NCI-H2029 treated with DMSO at 0.1 percent for 48 hours (cell line): ENCODE measurements around the gene ANGPTL8.

ENCODE experiments used
- DNase-seq: peaks from one replicate; lab custom pipeline; 2025; lab: John Stamatoyannopoulos, UW

Gene ANGPTL8, protein sequence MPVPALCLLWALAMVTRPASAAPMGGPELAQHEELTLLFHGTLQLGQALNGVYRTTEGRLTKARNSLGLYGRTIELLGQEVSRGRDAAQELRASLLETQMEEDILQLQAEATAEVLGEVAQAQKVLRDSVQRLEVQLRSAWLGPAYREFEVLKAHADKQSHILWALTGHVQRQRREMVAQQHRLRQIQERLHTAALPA

DNA sequence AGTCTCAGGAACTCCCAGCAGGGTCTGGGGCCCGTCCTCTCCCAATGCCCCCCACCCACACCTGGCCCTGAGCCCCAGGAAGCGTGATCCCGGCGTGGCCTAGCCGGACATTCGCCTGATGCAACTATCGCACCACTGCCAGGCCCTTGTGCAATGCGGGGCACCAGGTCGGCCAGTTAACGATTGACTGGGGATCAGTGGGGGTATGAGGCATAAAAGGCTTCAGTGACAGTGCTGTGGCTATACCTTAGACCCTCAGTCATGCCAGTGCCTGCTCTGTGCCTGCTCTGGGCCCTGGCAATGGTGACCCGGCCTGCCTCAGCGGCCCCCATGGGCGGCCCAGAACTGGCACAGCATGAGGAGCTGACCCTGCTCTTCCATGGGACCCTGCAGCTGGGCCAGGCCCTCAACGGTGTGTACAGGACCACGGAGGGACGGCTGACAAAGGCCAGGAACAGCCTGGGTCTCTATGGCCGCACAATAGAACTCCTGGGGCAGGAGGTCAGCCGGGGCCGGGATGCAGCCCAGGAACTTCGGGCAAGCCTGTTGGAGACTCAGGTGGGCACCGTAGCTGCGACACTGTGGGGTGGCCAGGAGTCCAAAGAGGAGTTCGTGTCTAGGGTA, at the start of gene ANGPTL8:
Gene ANGPTL8, plus strand, starts transcription at position 243 of the 624 bp plus-strand sequence. Its CDS starts 19 bp downstream, at position 262.
- DNase-seq: no peak

DNA sequence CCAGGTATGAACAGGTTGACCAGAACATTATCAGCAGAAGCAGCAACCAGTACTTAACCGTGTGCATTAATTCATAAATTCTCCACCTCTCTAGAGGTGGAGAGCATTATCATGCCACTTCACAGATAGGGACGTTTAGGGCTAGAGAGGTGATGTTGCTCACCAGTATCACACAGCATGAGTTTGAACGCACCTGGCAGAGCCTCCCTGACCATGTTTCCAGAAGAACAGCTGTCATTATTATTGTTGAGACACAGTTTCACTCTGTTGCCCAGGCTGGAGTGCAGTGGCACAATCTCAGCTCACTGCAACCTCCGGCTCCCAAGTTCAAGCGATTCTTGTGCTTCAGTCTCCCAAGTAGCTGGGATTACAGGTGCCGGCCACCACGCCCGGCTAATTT, 48.9 kb upstream of the ANGPTL8 start:
- no peak for DNase-seq

DNA sequence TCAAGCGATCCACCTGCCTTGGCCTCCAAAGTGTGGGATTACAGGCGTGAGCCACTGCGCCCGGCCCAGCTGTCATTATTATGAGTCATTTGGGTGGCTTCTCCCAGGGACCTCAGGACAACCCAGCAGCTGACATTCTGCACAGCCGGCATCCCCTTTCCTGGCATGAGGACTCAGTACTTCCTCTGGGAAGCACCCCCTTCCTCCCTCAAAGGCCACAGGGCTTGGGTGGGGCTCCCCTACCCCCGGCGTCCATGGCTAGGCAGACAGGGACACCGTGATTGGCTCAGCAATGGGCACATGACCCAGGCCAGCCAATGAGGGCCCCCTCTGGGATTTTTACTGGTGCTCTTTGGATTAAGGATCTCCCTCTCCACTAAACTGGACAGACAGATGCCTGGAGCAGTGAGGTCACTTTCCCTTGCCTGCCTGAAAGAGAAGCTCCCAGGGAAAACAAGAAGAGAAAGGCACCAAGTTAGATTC, 48.1 kb upstream of the ANGPTL8 start:
- no peak for DNase-seq

DNA sequence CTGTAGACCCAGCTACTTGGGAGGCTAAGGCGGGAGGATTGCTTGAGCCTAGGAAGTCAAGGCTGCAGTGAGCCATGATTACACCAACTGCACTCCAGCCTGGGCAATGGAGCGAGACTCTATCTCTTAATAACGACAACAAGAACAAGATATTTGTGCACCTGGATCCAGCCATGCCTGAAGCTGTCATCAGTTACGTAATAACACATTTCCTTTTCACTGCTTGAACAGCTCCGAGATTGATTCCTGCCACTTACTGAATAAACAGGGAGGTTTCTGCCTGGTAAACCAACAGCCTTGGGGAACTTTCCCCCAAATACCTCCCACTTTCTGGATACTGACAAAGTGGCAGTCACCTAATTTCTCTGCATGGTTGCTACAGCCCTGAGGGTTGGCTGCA, 47.5 kb upstream of the ANGPTL8 start:
- DNase-seq: no peak

DNA sequence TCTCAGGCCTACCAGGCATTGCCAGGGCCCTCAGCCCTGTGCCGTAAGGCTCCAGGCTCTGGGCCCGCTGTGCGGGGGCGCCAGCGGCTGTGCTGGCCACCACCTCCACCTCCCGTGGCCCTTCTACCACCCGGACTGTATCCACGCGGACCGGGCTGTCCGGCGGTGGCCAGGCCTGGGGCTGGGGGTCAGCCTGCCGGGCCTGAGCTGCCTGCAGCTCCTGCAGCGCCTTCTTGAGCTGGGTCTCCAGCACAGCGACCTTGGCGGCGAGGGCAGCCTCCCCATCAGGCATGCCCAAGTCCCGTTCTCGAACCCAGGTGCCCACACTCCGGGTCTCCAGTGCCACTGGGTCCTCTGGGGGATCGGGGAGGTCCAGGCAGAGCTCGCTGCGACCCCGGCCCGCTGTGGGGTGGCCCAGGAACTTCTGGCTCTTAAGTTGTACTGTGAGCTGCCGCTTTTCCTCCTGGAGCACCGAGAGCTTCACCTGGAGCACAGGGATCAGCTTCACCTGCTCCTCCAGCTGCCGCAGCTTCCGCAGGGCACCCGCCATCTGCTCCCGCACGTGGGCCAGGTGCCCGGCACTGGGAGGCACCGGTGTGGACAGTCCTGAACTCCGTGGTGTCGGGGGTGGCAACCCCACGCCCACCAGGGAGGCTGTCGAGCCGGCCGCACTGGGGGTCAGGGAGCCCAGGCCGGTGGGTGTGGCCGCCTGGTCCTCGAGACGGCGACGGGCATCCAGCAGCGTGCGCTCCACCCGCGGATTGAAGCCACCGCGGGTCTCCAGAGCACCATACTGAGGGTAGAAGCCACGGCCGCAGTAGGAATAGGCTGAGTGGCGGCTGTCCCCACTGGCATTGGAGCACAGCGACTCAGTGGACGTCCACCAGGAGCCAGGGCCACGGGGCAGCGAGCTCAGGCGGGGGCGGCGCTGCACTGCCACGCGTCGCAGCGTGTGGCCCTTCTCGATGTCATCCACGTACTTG, 46.2 kb upstream of the ANGPTL8 start:
- no peak for DNase-seq

DNA sequence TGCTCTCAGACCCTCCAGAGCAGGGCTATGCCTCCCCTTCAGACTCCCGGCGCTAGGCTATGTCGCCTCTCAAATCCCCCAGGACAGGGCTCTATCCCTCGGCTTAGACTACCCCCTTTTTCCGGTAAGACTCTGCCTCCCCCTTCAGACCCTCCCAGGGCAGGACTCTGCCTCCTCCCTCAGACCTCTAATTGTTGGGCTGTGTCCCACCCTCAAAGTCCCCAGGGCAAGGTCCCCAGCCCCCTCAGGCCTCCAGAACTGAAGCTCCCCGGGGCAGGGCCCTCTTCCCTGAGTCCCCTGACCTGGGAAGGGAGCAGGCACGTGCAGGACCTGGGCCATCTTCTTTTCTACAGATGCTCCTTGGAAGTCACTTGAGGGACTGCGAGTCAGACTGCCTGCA, 45.2 kb upstream of the ANGPTL8 start:
- DNase-seq: no peak

DNA sequence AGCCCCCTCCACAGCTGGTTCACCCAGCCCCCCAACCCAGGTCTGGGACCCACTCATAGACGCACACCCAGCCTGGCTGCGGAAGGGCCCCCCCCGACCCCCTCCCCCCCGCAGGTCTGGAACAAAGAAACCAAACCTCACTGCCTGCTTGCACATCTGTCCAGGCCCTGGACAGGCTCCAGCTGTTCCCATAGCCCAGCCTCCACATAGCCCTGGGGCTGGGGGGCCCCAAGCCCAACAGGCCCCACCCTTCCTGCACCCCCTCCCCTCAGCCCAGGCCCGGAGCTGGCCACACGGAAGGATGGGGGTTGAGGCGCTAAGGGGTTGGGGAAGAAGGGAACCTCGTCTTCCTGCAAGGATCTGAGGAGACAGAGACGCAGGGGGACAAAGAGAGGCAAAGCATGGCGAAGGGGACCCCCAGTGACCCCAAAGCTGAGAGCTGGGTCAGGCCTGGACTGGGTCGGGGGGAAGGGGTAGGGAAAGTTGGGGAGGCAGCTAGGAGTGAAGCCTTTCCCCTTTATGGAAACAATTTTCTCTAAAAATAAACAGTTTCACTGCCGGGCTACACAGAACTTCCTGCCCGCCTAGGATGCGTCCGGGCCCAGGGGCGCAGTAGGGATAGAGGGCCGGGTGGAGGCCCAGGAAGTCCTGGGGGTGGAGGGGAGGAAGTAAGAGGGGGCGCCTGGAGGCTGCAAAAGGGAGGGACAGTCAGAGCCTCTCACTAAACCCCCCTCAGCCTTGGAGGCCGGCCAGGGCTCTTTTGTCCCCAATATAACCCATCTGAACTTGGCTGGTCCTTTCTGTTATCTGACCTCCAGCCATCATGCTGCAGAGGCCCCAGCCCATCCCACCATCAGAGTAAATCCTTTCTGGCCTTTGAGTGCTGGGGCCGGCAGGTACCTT, 44.5 kb upstream of the ANGPTL8 start:
- no peak for DNase-seq

DNA sequence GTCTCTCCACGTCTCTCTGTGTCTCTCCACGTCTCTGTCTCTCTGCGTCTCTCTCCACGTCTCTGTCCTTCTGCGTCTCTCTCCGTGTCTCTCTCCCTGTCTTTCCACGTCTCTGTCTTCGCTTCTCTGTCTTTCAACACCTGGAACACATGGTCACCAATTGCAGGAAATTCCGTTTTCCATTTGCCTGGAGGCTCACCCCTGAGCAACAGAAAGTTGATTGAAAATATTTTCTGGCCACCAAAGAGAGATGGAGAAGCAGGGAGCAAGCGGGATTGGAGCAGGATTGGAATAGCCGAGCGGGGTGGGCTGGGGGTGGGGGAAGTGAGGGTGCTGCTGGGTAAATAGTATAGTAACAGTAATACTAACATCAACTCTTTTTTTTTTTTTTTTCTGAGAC, 43.7 kb upstream of the ANGPTL8 start:
- no peak for DNase-seq

DNA sequence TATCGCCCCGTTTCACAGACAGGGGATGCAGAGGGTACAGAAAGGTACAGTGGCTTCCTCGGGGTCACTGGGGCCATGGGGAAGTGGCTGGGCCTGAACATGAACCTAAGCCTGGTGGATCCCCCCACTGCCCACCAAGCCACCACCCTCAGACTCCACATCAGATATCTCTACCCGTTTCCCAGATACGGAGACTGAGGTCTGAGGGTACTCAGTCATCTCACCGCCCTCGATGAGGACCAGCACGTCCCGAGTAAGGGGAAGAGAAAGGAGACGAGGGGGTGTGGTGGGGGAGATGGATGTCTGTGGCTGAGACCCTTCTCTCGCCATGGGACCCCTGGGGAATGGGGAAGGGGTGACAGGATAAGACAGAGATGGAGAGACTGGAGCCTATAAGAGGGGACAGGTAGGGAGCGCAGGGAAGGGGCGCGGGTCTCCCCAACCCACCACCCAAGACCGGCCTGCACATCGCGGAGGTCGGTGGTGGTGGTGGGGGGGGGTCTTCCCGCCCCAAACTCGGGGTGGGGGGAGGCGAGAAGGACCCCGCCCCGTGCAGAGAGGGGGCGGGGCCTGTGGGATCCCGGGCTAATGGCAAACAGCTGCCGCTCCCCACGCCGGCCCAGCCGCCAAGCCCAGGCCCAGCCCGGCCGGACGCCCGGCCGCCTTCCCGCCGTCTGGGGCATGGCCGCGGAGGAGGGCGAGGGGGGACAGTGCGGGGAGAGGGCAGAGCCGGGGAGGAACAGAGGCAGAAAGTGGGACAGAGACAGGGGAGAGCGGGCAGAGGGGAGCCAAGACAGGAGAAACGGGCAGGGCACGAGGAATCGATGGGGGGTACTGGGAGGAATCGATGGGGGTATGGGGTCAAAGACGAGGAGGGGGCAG, 42.8 kb upstream of the ANGPTL8 start:
- no peak for DNase-seq

DNA sequence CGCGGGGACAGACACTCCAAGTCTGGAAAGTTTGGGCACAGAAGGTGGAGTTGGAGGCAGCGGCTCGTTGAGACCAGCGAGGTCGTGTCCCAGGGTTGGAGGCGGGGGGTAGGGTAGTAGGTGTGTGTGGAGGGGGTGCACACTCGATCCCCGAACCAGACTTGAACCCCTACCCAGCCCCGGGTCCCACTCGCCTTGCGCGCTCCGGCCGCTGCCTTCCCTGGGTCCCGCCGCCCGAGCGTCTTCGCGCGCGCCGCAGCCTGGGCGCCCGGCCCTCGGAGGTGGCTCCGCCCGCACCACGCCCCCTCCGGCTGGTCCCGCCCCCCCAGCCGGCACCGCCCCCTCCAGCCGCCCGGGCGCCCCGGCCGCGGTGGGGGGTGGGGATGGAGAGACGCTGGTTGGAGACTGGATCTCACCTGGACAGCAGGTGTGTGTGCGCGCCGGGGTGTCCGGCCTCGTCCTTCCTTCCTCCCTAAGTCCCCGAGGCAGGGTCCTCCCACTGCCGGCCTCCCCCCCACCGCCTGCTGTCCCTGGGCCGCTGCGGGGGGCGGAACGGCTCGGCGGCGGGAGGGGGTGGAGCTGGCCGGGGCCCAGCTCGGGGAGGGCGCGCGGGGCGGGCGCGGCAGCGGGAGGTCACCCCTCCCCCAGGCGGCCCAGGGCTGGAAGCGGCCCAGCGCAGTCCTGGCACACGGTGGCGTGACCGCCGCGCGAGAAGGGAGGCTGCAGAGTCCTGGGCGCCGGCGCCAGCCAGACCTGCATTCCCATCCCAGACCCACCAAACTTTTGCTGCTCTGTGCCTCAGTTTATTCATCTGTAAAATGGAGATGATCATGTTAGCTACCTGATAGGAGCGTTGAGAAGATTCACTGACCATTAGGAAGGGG, 41.9 kb upstream of the ANGPTL8 start, which contains the start of gene KANK2:
Gene KANK2, minus strand, starts transcription at position 255 of the 884 bp plus-strand sequence. CDS start 3,034 bp downstream, outside the sequence.
- DNase-seq: peak; percentile 68

DNA sequence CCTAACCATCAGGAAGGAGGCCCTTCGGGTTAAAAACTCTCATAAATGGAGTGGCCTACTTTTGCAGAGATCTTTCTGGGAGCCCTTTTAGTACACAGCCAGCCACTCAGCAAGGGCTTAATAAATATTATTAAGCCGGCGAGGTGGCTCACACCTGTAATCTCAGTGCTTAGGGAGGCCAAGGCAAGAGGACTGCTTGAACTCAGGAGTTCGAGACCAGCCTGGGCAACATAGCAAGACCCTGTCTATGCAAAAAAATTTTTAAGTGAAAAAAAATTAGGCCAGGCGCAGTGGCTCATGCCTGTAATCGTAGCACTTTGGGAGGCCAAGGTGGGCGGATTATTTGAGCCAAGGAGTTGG, 41.3 kb upstream of the ANGPTL8 start:
- no peak for DNase-seq

DNA sequence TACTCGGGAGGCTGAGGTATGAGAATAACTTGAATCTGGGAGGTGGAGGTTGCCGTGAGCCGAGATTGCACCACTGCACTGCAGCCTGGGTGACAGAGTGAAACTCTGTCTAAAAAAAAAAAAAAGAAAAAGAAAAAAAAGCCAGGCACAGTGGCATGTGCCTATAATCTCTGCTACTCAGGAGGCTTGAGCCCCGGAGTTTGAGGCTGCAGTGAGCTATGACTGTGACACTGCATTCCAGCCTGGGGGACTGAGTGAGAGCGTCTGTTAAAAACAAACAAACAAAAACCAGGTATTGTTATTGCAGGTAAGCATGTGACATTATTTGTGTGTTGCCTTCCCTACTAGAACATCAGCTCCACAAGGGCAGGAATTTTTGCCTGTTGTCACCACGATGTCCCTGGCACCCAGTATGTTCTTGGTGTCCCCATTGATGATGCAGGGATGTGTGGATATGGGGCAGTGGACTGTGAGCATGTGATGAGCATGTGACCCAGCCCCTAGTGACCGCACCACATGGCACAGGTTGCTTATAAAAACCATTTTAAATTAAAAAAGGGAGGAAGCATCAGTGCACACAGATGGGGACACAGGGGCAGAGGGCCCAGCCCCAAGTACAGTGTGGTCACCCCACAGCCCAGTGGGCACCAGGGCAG, 40.5 kb upstream of the ANGPTL8 start:
- DNase-seq: no peak

DNA sequence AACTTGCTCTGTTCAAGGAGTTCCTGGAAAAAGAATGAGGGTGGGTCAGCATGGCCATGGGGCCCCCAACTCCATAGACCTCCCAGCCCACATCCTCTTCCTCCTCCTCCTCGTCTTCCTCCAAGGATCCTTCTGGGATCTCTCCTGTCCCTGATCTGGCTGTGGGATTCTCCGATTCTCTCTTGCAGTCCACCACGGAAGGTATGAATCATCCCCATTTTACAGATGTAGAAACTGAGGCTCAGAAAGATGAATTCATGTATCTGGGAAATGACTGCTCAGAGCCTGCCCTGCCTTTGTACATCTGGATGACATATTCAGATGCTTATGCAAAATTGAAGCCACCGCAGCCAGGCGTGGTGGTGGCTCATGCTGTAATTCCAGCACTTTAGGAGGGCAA, 39.9 kb upstream of the ANGPTL8 start:
- DNase-seq: no peak

DNA sequence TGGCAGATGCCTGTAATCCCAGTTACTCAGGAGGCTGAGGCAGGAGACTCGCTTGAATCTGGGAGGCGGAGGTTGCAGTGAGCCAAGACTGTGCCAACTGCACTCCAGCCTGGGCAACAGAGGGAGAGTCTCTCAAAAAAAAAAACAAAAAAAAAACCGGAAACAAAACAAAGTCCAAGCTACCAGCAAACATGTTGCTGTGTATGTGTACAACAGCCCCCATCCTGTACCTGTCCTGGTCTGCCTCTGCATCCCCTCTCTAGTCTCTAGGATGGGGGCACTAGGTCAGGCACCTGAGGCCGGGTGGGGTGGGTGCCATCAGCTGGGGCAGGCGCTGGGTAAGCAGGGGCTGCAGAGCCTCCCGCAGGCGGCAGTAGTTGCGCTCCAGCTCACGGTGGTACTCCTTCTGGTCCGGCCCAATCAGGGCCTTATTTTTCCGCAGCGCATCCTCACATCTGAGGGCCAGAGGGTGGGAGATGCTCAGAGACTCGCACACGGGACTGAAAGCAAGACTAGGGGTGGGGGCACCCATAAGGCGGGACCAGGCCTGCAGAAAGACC, 39.3 kb upstream of the ANGPTL8 start:
- no peak for DNase-seq

DNA sequence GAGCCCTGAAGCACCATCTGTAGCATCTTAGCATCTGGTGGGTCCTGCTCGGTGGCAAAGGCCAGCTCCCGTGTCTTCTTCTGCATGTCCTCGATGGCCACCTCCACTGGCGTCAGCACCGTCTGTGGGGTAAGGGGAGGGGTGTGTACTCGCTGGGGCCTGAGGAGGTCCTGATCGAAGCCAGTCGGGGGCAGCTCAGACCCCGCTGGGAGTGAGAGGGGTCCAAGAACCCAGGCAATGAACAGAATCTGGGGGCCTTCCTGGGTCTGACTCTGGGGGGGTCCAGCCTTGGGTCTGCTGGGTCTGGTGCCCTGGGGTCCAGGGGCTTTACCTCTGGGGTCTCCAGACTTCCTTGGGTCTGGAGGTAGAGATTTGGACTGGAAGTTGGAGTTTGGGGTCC, 38.5 kb upstream of the ANGPTL8 start:
- no peak for DNase-seq

DNA sequence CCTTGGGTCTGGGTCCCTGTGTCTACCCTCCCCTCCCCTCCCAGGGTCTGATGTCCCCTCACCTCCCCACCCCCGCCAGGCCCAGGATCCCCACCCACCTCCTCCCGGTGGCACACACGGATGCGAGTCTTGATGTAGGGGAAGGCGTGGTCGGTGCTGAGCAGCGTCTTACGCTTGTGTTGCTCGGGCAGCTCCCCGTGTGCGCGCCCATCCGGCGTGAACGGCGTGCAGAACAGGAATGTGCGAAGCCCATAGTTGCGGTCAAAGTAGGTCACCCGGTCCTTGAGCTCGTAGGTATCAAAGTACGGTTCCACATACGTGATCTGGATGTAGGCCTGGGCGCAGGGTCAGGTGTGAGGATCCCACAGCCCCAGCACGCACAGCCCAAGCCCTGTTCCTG, 37.6 kb upstream of the ANGPTL8 start:
- DNase-seq: no peak

DNA sequence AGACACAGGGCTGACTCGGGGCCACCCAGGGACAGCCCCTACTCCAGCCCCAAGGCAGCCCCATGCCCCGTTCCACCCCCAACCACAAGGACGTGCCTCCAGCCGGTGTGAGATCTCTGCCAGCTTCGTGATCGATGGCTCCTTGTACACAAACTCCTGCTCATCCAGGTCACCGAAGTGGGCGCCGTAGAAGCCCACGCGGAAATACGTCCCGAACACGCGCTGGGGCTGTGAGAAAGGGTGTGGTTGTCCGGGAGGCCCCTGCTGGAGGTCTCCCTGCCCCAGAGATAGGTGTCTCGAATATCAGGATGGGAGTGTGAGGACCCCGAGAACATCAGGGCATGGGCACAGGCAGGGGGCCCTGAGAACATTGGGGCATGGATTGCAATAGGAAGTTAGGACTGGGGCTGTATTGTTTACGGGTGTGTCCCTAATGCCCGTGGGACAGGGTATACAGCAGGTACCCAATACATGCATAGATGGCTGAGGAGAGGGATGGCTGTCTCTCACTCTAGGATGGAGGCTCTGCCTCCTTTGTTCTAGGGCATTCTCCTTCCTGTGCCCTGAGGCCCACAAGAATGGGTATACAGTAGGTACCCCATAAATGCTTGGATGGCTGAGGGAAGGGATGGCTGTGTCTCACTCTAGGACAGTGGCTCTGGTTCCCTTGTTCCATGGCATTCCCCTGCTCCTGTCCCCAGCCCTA, 36.8 kb upstream of the ANGPTL8 start:
- DNase-seq: no peak
